NB4 (cell line): ENCODE data around the gene SBSN.

Experiments
- CTCF ChIP-seq: IDR thresholded peaks from one replicate; pipeline ENCODE4 v1.5.1; 2012; ENCODE audit warnings: low read depth, low read length
- MAX ChIP-seq: IDR thresholded peaks from 2 replicates; pipeline ENCODE4 v1.6.1; 2011; ENCODE audit warnings: low read depth, low read length
- MYC ChIP-seq: IDR thresholded peaks from 2 replicates; pipeline ENCODE4 v1.6.1; 2011; ENCODE audit warnings: low read depth, low read length
- POLR2A ChIP-seq: IDR thresholded peaks from 2 replicates; pipeline ENCODE4 v1.6.1; 2011; ENCODE audit warnings: mild to moderate bottlenecking; ENCODE audit not compliant: insufficient read length; ENCODE audit errors: extremely low read depth

GRCh38 chr19:35552534-35553384 lies 24.6 kb upstream of the SBSN start:
- no peak for TF ChIP-seq CTCF
- no peak for TF ChIP-seq POLR2A
- TF ChIP-seq MYC, result no peak
- no peak for TF ChIP-seq MAX
